Brain microvascular endothelial cell (primary cell): Measurements from ENCODE around the gene TMEM116.

Experiments
- DNase-seq: peaks from one replicate; pipeline ENCODE4 v3.0.0-alpha.2; 2020
- H3K27ac ChIP-seq: fragments of 250-450 bp; sonication (Bioruptor Pico); 2 replicates; pipeline ENCODE4 v1.5.1; 2020; ENCODE audit warnings: mild to moderate bottlenecking, moderate library complexity
- H3K27me3 ChIP-seq: fragments of 250-450 bp; sonication (Bioruptor Pico); replicated peaks from 2 replicates; pipeline ENCODE4 v1.5.1; 2020; ENCODE audit warnings: mild to moderate bottlenecking
- H3K36me3 ChIP-seq: fragments of 250-450 bp; sonication (Bioruptor Pico); replicated peaks from 2 replicates; pipeline ENCODE4 v1.5.1; 2020; ENCODE audit warnings: mild to moderate bottlenecking
- H3K4me3 ChIP-seq: 2 replicates; pipeline ENCODE4 v1.5.1; 2011; ENCODE audit warnings: low read depth, mild to moderate bottlenecking, control low read depth, low read length, moderate library complexity
- CTCF ChIP-seq: IDR thresholded peaks from 2 replicates; pipeline ENCODE4 v1.5.1; 2011; ENCODE audit warnings: low read depth, mild to moderate bottlenecking, moderate library complexity, low read length, control low read depth, inconsistent platforms; ENCODE audit errors: missing control alignments
- in situ Hi-C: cut with HindIII; loops from 2 replicates; pipeline ENCODE4 v1.10.0; 2017; ENCODE audit warnings: low sequenced_read_pairs, low pct_ligation_motif_present

The TMEM116 gene

DNA sequence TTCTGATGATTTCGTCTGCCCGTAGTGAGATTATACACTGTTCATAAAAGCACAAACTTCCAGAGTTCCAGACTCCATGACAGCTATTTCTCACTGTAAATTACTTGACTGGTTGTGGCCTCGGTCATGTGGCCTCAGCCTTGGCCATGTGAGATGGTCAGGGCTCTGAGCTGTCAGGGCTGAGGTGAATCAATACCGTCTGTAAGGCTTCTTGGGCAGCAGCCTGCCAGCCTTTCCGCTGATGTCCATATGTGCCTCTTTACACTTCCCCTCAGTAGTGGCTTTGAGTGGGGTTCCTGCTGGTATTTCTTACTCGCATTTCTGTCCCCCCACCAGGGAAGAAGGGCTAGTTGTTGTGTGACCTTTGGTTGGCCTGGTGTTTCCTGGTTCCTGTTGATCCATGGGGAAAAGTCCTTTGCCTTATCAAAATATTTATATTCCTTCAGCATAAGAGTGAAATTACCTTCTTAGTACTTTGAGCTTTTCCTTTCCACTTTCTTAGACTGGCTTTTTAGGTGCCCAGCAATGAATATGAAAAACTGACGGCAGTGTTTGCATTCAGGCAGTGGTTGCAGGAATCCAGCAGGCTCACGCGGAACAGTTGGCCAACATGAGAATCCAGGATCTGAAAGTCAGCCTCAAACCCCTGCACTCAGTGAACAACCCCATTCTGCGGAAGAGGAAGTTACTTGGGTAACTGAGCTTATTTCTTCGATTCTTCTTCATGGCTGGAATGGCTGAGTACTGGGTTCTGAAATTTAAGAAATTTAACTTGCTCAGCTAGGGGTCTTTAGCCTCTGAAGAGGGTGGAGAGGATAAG lies 124.8 kb downstream of the TMEM116 start:
- DNase-seq = no peak
- in situ Hi-C loops = no loop called here

GRCh38 chr12:111886662-111887545 lies 126.1 kb downstream of the TMEM116 start:
- H3K36me3 ChIP-seq = peaks cover 71% of the 10 kb centered on the region
- in situ Hi-C loops = no loop called here
- no peaks in the 10 kb centered on the region for H3K27me3 ChIP-seq
- H3K4me3 ChIP-seq = no peak overlapping the region
- H3K27ac ChIP-seq = no peak overlapping the region
- no peak for TF ChIP-seq CTCF
- DNase-seq = no peak

More for the DNA sequence above, 124.8 kb downstream of the TMEM116 start:
- Histone ChIP-seq H3K36me3 (peaks cover 77% of the 10 kb centered on the region), H3K27me3 (no peaks in the 10 kb centered on the region), H3K4me3 (no peak overlapping the region), H3K27ac (no peak overlapping the region)
- TF ChIP-seq CTCF = no peak

- no peak for DNase-seq
- Histone ChIP-seq H3K27ac (no peak overlapping the region), H3K4me3 (no peak overlapping the region), H3K27me3 (no peaks in the 10 kb centered on the region), H3K36me3 (peaks cover 59% of the 10 kb centered on the region)
- in situ Hi-C loops = no loop called here
- TF ChIP-seq CTCF = no peak
These were observed 131.2 kb downstream of the TMEM116 start for GRCh38 chr12:111881716-111882115.
